ENCODE data around the gene NR5A2.

NR5A2 gene

DNA sequence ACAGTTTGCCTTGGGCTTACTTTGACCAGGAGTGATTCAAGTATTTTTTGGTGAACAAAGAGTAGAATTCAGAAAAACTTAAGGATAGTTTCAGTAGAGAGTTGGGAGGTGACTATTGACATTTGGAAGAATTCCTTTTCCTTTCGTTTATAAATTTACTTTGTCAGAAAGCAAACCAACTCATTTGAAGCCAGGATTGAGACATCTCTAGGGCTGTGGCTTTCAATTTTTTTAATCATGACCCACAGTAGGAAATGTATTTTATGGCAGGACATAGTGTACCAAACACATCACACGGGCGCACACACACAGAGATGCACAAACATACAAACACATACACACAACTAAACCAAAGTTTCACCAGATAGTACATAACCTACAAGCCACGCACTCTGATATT lies 24.1 kb downstream of the NR5A2 start:
- Histone ChIP-seq H3K36me3 (ENCODE audit: control insufficient read depth, insufficient read depth, low read length) (no peaks in the 10 kb centered on the region), H3K27me3 (replicated peaks; ENCODE audit: control insufficient read depth, insufficient read depth, low read length) (no peaks in the 10 kb centered on the region; the same call in 1 of the 2 replicates), H3K4me3 (replicated peaks; ENCODE audit: low read depth, low read length) (no peak overlapping the region)
- no peak for DNase-seq (ENCODE audit: extremely low read depth, insufficient read length)
- TF ChIP-seq, protein P1, sequence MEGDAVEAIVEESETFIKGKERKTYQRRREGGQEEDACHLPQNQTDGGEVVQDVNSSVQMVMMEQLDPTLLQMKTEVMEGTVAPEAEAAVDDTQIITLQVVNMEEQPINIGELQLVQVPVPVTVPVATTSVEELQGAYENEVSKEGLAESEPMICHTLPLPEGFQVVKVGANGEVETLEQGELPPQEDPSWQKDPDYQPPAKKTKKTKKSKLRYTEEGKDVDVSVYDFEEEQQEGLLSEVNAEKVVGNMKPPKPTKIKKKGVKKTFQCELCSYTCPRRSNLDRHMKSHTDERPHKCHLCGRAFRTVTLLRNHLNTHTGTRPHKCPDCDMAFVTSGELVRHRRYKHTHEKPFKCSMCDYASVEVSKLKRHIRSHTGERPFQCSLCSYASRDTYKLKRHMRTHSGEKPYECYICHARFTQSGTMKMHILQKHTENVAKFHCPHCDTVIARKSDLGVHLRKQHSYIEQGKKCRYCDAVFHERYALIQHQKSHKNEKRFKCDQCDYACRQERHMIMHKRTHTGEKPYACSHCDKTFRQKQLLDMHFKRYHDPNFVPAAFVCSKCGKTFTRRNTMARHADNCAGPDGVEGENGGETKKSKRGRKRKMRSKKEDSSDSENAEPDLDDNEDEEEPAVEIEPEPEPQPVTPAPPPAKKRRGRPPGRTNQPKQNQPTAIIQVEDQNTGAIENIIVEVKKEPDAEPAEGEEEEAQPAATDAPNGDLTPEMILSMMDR (IDR thresholded peaks at IDR 0.05; ENCODE audit: insufficient read depth, low read length, poor library complexity, severe bottlenecking), result no peak

DNA sequence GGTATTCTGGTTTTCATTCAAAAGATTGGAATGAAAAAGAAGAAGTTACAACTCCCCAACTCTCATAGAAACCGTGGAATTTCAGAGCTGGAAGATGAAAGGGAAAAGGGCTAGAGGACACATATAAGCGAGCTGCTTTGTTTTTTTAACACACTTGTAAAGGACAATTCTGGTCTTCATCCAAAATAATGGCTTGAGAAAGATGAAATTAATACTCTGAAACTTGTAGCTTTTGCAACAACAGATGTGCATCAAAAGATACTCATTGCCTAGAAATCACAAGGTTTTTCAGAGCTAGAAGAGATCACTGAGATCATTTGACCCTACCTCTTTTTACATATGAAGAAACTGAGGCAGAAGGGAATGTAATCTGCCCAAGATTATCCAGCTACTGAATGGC lies 25.6 kb downstream of the NR5A2 start:
- H3K27me3 ChIP-seq (replicated peaks; ENCODE audit: control insufficient read depth, insufficient read depth, low read length), result no peaks in the 10 kb centered on the region; the same call in 1 of the 2 replicates
- TF ChIP-seq, protein P1 (IDR thresholded peaks at IDR 0.05; ENCODE audit: insufficient read depth, low read length, poor library complexity, severe bottlenecking), result no peak

DNA sequence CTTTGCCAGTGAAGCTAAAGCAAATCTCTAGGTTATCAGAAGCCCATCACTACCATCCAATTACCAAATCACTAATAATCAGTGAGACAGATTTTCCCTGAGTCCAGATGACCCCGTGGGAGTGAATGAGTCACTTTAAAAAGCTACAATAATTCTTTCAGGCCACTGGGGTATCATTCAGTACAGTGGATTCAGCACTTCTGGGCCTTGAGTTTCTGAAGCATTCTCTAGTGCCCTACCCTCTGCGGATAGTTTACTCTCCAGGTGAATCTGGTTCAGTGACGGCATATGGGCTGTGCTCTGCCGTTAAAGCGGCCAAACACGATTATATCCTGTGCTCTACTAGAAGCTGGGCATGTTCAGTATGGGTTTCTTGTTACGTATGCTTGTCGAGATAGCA lies 26.1 kb downstream of the NR5A2 start:
- no peak overlapping the region for H3K4me3 ChIP-seq (replicated peaks; ENCODE audit: low read depth, low read length)
- DNase-seq (ENCODE audit: extremely low read depth, insufficient read length), result no peak
- TF ChIP-seq, protein P1 (IDR thresholded peaks at IDR 0.05; ENCODE audit: insufficient read depth, low read length, poor library complexity, severe bottlenecking), result no peak
- no peaks in the 10 kb centered on the region for H3K36me3 ChIP-seq (ENCODE audit: control insufficient read depth, insufficient read depth, low read length)
- no peaks in the 10 kb centered on the region; the same call in 1 of the 2 replicates for H3K27me3 ChIP-seq (replicated peaks; ENCODE audit: control insufficient read depth, insufficient read depth, low read length)

More for the DNA sequence above, 25.6 kb downstream of the NR5A2 start:
- Histone ChIP-seq H3K4me3 (replicated peaks; ENCODE audit: low read depth, low read length) (no peak overlapping the region), H3K36me3 (ENCODE audit: control insufficient read depth, insufficient read depth, low read length) (no peaks in the 10 kb centered on the region)
- no peak for DNase-seq (ENCODE audit: extremely low read depth, insufficient read length)

DNA sequence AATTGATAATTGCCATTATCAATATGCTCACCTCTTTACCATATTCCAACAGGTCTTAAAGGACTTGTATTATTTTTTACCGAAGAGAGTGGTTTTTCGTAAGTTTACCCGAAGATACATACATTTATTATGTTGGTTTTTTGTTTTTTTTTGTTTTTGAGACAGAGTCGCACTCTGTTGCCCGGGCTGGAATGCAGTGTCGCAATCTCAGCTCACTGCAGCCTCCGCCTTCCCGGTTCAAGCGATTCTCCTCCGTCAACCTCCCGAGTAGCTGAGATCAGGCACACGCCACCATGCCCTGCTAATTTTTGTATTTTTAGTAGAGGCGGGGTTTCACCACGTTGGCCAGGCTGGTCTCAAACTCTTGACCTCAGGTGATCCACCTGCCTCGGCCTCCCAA lies 30.8 kb downstream of the NR5A2 start:
- no peaks in the 10 kb centered on the region for H3K36me3 ChIP-seq (ENCODE audit: control insufficient read depth, insufficient read depth, low read length)
- DNase-seq (ENCODE audit: extremely low read depth, insufficient read length), result no peak
- TF ChIP-seq, protein P1 (IDR thresholded peaks at IDR 0.05; ENCODE audit: insufficient read depth, low read length, poor library complexity, severe bottlenecking), result no peak

DNA sequence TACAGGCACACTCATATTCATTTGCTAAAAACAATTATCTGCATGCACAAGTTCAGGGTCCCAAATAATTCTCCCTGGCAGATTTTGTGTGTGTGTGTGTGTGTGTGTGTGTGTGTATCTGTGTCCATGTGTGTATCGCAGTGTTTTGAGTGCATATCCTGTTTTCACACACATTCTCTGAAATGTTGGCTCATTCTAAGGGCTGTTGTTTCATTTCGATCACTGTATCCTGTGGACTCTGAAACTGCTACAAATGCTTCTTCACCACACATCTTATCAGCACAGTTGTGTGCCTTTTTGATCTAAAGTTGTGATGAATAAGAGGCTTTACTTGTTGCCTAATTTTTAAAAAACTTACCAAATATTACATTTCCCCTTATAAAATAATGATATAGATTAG lies 34.6 kb downstream of the NR5A2 start:
- no peak for DNase-seq (ENCODE audit: extremely low read depth, insufficient read length)

More for the DNA sequence above, 30.8 kb downstream of the NR5A2 start:
- Histone ChIP-seq H3K27me3 (replicated peaks; ENCODE audit: control insufficient read depth, insufficient read depth, low read length) (no peaks in the 10 kb centered on the region; the same call in 1 of the 2 replicates), H3K4me3 (replicated peaks; ENCODE audit: low read depth, low read length) (no peak overlapping the region)

More for the DNA sequence above, 34.6 kb downstream of the NR5A2 start:
- Histone ChIP-seq H3K4me3 (replicated peaks; ENCODE audit: low read depth, low read length) (no peak overlapping the region), H3K36me3 (ENCODE audit: control insufficient read depth, insufficient read depth, low read length) (no peaks in the 10 kb centered on the region), H3K27me3 (replicated peaks; ENCODE audit: control insufficient read depth, insufficient read depth, low read length) (no peaks in the 10 kb centered on the region)
- TF ChIP-seq, protein P1 (IDR thresholded peaks at IDR 0.05; ENCODE audit: insufficient read depth, low read length, poor library complexity, severe bottlenecking), result no peak
